ENCODE results near the gene L3MBTL4.
"Not testable (repeated sequence)": the region's sequence is repeated elsewhere in the genome, so short reads cannot be mapped to it uniquely, and the experiment has no call there.

L3MBTL4 gene

DNA sequence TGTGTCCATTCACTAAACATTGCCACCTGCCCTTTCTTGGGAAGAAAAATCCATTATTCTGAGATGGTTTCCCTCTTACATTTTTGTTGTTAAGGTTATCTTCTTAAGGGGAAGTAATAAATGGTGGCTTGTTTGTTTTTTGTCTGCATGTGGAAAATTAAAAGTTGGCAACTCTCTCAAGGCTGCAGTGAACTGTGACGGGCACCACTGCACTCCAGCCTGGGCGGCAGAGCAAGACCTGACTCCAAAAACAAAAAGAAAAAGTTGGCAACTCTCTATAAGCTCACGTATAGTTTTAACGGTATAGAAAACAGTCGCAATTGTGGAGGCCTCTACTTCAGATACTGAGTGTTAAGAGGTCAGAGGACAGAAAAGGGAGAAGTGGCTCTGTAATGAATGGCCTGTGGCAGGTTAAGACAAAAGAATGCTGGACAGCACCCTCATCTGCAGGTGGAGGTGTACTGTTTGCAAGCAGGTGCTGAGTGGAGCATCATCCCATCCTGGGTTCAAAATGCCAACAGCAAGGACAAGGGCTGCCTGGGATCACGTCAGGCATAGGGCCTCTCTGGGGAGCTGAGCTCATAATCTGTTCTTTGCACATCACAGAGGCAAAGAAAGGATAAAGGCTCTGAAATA, 16.7 kb downstream of the L3MBTL4 start:
- Histone ChIP-seq H3K4me3 (no peak overlapping the region), H3K27ac (no peak overlapping the region)
- TF ChIP-seq, protein P1, sequence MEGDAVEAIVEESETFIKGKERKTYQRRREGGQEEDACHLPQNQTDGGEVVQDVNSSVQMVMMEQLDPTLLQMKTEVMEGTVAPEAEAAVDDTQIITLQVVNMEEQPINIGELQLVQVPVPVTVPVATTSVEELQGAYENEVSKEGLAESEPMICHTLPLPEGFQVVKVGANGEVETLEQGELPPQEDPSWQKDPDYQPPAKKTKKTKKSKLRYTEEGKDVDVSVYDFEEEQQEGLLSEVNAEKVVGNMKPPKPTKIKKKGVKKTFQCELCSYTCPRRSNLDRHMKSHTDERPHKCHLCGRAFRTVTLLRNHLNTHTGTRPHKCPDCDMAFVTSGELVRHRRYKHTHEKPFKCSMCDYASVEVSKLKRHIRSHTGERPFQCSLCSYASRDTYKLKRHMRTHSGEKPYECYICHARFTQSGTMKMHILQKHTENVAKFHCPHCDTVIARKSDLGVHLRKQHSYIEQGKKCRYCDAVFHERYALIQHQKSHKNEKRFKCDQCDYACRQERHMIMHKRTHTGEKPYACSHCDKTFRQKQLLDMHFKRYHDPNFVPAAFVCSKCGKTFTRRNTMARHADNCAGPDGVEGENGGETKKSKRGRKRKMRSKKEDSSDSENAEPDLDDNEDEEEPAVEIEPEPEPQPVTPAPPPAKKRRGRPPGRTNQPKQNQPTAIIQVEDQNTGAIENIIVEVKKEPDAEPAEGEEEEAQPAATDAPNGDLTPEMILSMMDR (IDR thresholded peaks at IDR 0.05), result no peak
- no peak for DNase-seq (ENCODE audit: low spot score)

DNA sequence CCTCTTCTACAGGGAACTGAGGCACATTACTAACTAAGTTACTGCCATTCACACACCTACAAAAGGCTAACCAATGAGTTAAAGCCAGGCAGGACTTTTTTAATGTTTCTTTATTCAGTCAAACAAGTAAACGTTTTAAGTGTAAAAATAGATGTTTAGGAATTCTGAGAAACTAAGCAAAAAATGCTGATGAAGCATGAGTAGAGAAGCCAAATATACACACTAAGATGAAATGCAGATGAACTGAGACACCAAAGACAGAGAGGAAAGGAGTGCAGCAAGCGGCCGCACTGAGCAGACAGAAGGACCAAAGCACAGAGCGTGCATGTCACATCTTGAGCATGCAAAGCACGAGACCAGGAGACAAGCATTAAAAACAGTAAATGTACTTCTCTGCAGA, 17.9 kb downstream of the L3MBTL4 start:
- DNase-seq (ENCODE audit: low spot score), result no peak
- TF ChIP-seq, protein P1 (IDR thresholded peaks at IDR 0.05), result no peak
- Histone ChIP-seq H3K27ac (no peak overlapping the region), H3K4me3 (no peak overlapping the region)

DNA sequence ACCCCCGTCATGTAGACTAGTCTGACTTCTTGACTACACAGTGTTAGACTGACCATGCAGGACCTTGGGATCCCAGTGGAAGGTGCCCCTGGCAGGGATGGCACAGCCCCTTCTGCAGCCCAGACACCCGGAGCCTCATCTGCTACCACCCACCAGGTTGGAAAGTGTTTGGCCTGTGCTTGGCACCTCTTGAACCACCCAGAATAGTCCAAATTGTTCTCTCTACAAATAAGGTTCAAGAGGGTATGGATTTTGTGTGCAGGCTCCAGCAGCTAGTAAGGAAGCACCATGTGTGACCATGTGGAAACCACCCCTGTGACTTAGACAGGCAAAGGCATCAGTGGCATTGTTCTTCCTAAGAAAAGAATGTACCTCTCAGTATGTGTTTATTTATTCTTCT, 18.4 kb downstream of the L3MBTL4 start:
- TF ChIP-seq, protein P1 (IDR thresholded peaks at IDR 0.05), result no peak
- no peak for DNase-seq (ENCODE audit: low spot score)
- Histone ChIP-seq H3K4me3 (no peak overlapping the region), H3K27ac (no peak overlapping the region)

DNA sequence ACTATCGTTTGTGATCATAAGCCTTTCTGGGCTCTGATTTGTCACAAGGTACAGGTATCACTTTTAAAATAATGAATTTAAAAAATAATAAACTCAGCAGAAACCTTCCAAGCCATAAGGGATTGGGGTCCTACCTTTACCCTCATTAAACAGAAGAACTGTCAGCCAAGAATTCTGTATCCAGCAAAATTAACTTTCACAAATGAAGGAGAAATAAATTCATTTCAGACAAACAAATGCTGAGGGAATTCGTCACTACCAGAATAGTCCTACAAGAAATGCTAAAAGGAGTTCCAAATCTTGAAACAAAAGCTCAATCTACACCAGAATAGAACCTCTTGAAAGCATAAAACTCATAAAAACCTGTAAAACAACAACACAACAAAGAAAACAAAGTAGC, 25.7 kb downstream of the L3MBTL4 start:
- TF ChIP-seq, protein P1 (IDR thresholded peaks at IDR 0.05), result no peak
- no peak for DNase-seq (ENCODE audit: low spot score)
- Histone ChIP-seq H3K27ac (no peak overlapping the region), H3K4me3 (no peak overlapping the region)

DNA sequence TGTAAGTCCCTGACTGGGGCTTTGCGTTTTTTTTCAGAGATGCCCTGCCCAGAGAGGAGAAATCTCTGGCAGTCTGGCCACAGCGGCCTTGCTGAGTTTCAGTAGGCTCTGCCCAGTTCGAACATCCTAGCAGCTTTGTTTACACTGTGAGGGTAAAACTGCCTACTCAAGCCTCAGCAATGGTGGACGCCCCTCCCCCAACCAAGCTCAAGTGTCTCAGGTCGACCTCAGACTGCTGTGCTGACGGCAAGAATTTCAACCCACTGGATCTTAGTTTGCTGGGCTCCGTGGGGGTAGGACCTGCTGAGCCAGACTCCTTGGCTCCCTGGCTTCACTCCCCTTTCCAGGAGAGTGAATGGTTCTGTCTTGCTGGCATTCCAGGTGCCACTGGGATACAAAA, 31.7 kb downstream of the L3MBTL4 start:
- TF ChIP-seq, protein P1 (IDR thresholded peaks at IDR 0.05), result no peak
- no peak for DNase-seq (ENCODE audit: low spot score)
- no peak overlapping the region for H3K27ac ChIP-seq
- no peak overlapping the region for H3K4me3 ChIP-seq

DNA sequence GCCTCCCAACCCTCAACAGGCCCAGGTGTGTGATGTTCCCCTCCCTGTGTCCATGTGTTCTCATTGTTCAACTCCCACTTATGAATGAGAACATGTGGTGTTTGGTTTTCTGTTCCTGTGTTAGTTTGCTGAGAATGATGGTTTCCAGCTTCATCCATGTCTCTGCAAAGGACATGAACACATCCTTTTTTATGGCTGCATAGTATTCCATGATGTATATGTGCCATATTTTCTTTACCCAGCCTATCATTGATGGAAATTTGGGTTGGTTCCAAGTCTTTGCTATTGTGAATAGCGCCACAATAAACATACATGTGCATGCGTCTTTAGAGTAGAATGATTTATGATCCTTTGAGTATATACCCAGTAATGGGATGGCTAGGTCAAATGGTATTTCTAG, 37.2 kb downstream of the L3MBTL4 start:
- H3K4me3 ChIP-seq; H3K27ac ChIP-seq; DNase-seq (ENCODE audit: low spot score): not testable (repeated sequence)

DNA sequence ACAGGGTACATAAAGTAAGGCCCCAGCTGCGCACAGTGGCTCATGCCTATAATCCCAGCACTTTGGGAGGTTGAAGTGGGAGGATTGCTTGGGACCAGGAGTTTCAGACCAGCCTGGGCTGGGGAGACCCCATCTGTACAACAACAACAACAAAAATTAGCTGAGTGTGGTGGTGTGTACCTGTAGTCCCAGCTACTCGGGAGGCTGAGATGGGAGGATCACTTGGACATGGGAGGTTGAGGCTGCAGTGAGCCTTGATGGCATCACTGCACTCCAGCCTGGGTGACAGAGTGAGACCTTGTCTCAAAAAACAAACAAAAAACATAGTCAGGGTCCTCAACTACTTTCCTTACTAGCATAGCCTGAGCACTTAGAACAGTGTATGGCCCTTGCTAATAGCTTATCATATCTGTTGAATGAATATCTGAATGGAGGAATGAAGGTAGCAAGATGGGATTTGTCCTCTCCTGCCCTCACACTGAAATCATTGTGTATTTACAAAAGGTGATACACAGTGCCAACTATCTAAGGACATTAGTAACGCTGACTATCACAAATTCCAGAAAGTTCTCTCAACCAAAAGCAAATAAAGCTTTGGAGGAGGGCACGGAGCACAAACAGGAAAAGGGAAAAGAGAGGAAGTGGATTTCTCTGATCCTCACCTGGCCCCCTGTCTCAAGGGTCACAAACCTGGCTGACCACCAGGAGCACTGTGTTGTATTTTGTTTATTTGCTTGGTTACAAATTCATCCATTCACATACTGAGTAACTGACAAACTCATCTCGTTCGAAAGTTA, 38.1 kb downstream of the L3MBTL4 start:
- no peak for DNase-seq (ENCODE audit: low spot score)
- no peak overlapping the region for H3K27ac ChIP-seq
- TF ChIP-seq, protein P1 (IDR thresholded peaks at IDR 0.05), result no peak
- no peak overlapping the region for H3K4me3 ChIP-seq

All from coronary artery (tissue), 2 donors.